ENCODE measurements around the gene TMEM9B.

TMEM9B gene

GRCh38 chr11:9008011-9008550, 43.8 kb upstream of the TMEM9B start:
- TF ChIP-seq REST (IDR thresholded peaks at IDR 0.05; ENCODE audit: insufficient replicate concordance, low read depth) = no peak
- no peak for TF ChIP-seq CTCF (IDR thresholded peaks at IDR 0.05; ENCODE audit: insufficient read depth, low read length)
- TF ChIP-seq POLR2AphosphoS5 (IDR thresholded peaks at IDR 0.05; ENCODE audit: low read depth) = no peak
- TF ChIP-seq GABPA (IDR thresholded peaks at IDR 0.05; ENCODE audit: low read depth) = no peak
- no peak for TF ChIP-seq SPI1 (IDR thresholded peaks at IDR 0.05; ENCODE audit: borderline replicate concordance, low read depth)
- H3K4me3 ChIP-seq (replicated peaks; ENCODE audit: insufficient read depth, low read length) = no peak overlapping the region
- no peak for DNase-seq (ENCODE audit: low read depth in 1 of 2, low spot score in 1 of 2)

GRCh38 chr11:9005087-9005486, 40.8 kb upstream of the TMEM9B start:
- H3K4me3 ChIP-seq (replicated peaks; ENCODE audit: insufficient read depth, low read length) = no peak overlapping the region
- H3K27ac ChIP-seq (replicated peaks) = no peak overlapping the region
- no peak for DNase-seq (ENCODE audit: low read depth in 1 of 2, low spot score in 1 of 2)
- peaks cover 7% of the 10 kb centered on the region for H3K27me3 ChIP-seq (ENCODE audit: insufficient read depth, poor library complexity, severe bottlenecking)
- TF ChIP-seq POLR2AphosphoS5 (IDR thresholded peaks at IDR 0.05; ENCODE audit: low read depth) (no peak), GABPA (IDR thresholded peaks at IDR 0.05; ENCODE audit: low read depth) (no peak), SPI1 (IDR thresholded peaks at IDR 0.05; ENCODE audit: borderline replicate concordance, low read depth) (no peak), CTCF (IDR thresholded peaks at IDR 0.05; ENCODE audit: insufficient read depth, low read length) (no peak), REST (IDR thresholded peaks at IDR 0.05; ENCODE audit: insufficient replicate concordance, low read depth) (no peak)

More at GRCh38 chr11:9008011-9008550, 43.8 kb upstream of the TMEM9B start:
- Histone ChIP-seq H3K27ac (replicated peaks) (no peak overlapping the region), H3K27me3 (ENCODE audit: insufficient read depth, poor library complexity, severe bottlenecking) (peaks cover 7% of the 10 kb centered on the region)

- DNase-seq (ENCODE audit: low read depth in 1 of 2, low spot score in 1 of 2) = no peak
- Histone ChIP-seq H3K4me3 (replicated peaks; ENCODE audit: insufficient read depth, low read length) (peak overlapping the region; percentile 32), H3K27me3 (ENCODE audit: insufficient read depth, poor library complexity, severe bottlenecking) (peaks cover 7% of the 10 kb centered on the region), H3K27ac (replicated peaks) (no peak overlapping the region)
- no peak for TF ChIP-seq POLR2AphosphoS5 (IDR thresholded peaks at IDR 0.05; ENCODE audit: low read depth)
- TF ChIP-seq CTCF (IDR thresholded peaks at IDR 0.05; ENCODE audit: insufficient read depth, low read length) = no peak
- no peak for TF ChIP-seq SPI1 (IDR thresholded peaks at IDR 0.05; ENCODE audit: borderline replicate concordance, low read depth)
- no peak for TF ChIP-seq REST (IDR thresholded peaks at IDR 0.05; ENCODE audit: insufficient replicate concordance, low read depth)
- TF ChIP-seq GABPA (IDR thresholded peaks at IDR 0.05; ENCODE audit: low read depth) = no peak
Observed at GRCh38 chr11:9004183-9004926, 40.1 kb upstream of the TMEM9B start.

All from HL-60 (cell line).